Measurements from ENCODE around the gene PHLDA2. TPM values are rescaled to one million over a fixed set of nuclear protein-coding genes. Genes with fewer than 3 reads are reported as not detected.
"Not testable (repeated sequence)": the region's sequence is repeated elsewhere in the genome, so short reads cannot be mapped to it uniquely, and the experiment has no call there.

The PHLDA2 gene
- total and polyA plus RNA-seq, 2 donors (not counting 3 experiments of a cell fraction or from before 2014, with no cell fraction given) = 38.5 to 44.5 TPM

DNA sequence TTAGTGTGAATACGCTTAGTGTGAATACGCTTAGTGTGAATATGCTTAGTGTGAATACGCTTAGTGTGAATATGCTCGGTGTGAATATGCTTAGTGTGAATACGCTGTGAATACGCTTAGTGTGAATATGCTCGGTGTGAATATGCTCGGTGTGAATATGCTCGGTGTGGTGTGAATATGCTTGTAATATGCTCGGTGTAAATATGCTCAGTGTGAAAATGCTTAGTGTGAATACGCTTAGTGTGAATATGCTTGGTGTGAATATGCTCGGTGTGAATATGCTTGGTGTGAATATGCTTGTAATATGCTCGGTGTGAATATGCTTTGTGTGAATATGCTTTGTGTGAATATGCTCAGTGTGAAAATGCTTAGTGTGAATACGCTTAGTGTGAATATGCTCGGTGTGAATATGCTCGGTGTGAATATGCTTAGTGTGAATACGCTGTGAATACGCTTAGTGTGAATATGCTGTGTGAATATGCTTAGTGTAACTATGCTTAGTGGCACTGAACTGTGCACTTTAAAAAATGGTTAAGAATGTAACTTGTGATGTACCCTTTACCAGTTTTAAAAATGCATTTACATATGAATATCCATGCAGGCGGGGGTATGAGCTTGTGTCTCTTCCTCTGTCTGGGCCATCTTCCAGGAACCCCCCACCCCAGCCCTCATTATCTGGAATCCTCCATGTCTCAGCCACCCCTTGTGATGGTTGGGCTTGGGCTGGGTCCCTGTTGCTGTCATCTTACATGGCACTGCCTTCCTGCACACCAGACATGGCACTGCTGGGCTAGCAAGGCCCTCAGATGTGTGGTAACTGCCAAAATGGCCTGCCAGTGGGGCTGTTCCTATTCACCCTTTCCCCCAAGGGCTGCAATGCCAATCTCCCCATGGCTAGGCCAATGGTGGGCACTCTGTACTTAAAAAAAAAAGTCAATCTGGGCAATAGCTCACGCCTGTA, 9.5 kb upstream of the PHLDA2 start:
- H3K79me2 ChIP-seq (ENCODE audit: control insufficient read depth, insufficient read depth, low read length); dilution Hi-C loops (cut with MboI; ENCODE audit: extremely low pct_ligation_motif_present, low sequenced_read_pairs); H3K9me1 ChIP-seq (replicated peaks; ENCODE audit: control insufficient read depth, extremely low read depth, insufficient read depth, low read length); H3K4me3 ChIP-seq (replicated peaks in 1 of 3; ENCODE audit: insufficient read depth in 1 of 3, low read depth in 1 of 3, low read length in 3 of 3); H3K9me3 ChIP-seq (replicated peaks; ENCODE audit: control insufficient read depth, insufficient read depth, low read length); FAIRE-seq; H3K4me2 ChIP-seq (ENCODE audit: insufficient read depth, low read length); H3K36me3 ChIP-seq (ENCODE audit: control insufficient read depth in 2 of 2, extremely low read depth in 1 of 2, insufficient read depth in 2 of 2, low read length in 2 of 2); H3K9ac ChIP-seq (replicated peaks; ENCODE audit: extremely low read depth, insufficient read depth, low read length); BruUV-seq (replicated peaks); H3K27ac ChIP-seq (ENCODE audit: insufficient read depth, low read depth, low read length); H3K4me1 ChIP-seq (ENCODE audit: control insufficient read depth, extremely low read depth, insufficient read depth, low read length); DNase-seq (ENCODE audit: low read depth, low spot score); H3K27me3 ChIP-seq (ENCODE audit: control insufficient read depth in 2 of 2, insufficient read depth in 2 of 2, low read length in 2 of 2); H4K20me1 ChIP-seq (replicated peaks; ENCODE audit: control insufficient read depth, extremely low read depth, insufficient read depth, low read length); POLR2A ChIA-PET; H2AFZ ChIP-seq (ENCODE audit: low read depth, low read length): not testable (repeated sequence)
- CTCF ChIA-PET = interaction anchor here (0.5 to 2.7 kb wide), 2 partner anchors 9 to 74 kb away, joined by 4 to 12 read pairs; partner anchors contain the start of gene PHLDA2
- intact Hi-C loops (cut with micrococcal nuclease) = loop anchor here (10.0 kb wide), 2 partner anchors 226 to 706 kb away; partner anchors contain the start of genes ART1, ART5 and OSBPL5

DNA sequence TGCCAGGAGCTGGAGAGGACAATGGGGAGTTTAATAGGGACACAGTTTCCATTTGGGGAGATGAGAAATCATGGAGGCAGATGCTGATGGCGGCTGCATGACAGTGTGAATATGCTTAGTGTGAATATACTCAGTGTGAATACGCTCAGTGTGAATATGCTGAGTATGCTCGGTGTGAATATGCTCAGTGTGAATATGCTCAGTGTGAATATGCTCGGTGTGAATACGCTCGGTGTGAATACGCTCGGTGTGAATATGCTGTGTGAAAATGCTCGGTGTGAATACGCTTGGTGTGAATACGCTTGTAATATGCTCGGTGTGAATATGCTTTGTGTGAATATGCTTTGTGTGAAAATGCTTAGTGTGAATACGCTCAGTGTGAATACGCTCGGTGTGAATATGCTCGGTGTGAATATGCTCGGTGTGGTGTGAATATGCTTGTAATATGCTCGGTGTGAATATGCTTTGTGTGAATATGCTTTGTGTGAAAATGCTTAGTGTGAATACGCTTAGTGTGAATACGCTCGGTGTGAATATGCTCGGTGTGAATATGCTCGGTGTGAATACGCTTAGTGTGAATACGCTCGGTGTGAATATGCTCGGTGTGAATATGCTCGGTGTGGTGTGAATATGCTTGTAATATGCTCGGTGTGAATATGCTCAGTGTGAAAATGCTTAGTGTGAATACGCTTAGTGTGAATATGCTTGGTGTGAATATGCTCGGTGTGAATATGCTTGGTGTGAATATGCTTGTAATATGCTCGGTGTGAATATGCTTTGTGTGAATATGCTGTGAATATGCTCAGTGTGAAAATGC, 8.6 kb upstream of the PHLDA2 start:
- FAIRE-seq; H3K9me3 ChIP-seq (replicated peaks; ENCODE audit: control insufficient read depth, insufficient read depth, low read length); BruUV-seq (replicated peaks); H4K20me1 ChIP-seq (replicated peaks; ENCODE audit: control insufficient read depth, extremely low read depth, insufficient read depth, low read length); POLR2A ChIA-PET; H3K9me1 ChIP-seq (replicated peaks; ENCODE audit: control insufficient read depth, extremely low read depth, insufficient read depth, low read length); H3K79me2 ChIP-seq (ENCODE audit: control insufficient read depth, insufficient read depth, low read length); dilution Hi-C loops (cut with MboI; ENCODE audit: extremely low pct_ligation_motif_present, low sequenced_read_pairs); DNase-seq (ENCODE audit: low read depth, low spot score); H3K9ac ChIP-seq (replicated peaks; ENCODE audit: extremely low read depth, insufficient read depth, low read length); H3K27me3 ChIP-seq (ENCODE audit: control insufficient read depth in 2 of 2, insufficient read depth in 2 of 2, low read length in 2 of 2); H3K4me2 ChIP-seq (ENCODE audit: insufficient read depth, low read length); H3K36me3 ChIP-seq (ENCODE audit: control insufficient read depth in 2 of 2, extremely low read depth in 1 of 2, insufficient read depth in 2 of 2, low read length in 2 of 2); H3K4me1 ChIP-seq (ENCODE audit: control insufficient read depth, extremely low read depth, insufficient read depth, low read length); H2AFZ ChIP-seq (ENCODE audit: low read depth, low read length); H3K27ac ChIP-seq (ENCODE audit: insufficient read depth, low read depth, low read length); H3K4me3 ChIP-seq (replicated peaks in 1 of 3; ENCODE audit: insufficient read depth in 1 of 3, low read depth in 1 of 3, low read length in 3 of 3): not testable (repeated sequence)
- intact Hi-C loops (cut with micrococcal nuclease) = loop anchor here (10.0 kb wide), 2 partner anchors 227 to 707 kb away; partner anchors contain the start of genes ART1, ART5 and OSBPL5
- CTCF ChIA-PET = interaction anchor here (1.4 kb wide), 1 partner anchor 8 kb away, joined by 4 read pairs; no protein-coding TSS in a partner anchor

All from endothelial cell of umbilical vein (primary cell).